Aorta (tissue), 5 donors: Measurements from ENCODE around the gene AXIN1. TPM values are rescaled to one million over a fixed set of nuclear protein-coding genes. Genes with fewer than 3 reads are reported as not detected.

ENCODE experiments used
- ATAC-seq: fragments of 200-7000 bp; cut with Tn5 transposase; one replicate; pipeline ENCODE4 v1.9.1; 2022; ENCODE audit warnings: moderate library complexity; ENCODE audit not compliant: low FRiP score
- DNase-seq, 2 donors: peaks; one replicate each; pipeline ENCODE4 v3.0.0-alpha.2; 2020
- H3K27ac ChIP-seq, 2 donors: one replicate each; pipeline ENCODE4 v1.5.1; 2013; ENCODE audit warnings: low read length in 2 of 2, mild to moderate bottlenecking in 2 of 2, moderate library complexity in 2 of 2, control low read depth in 1 of 2, inconsistent platforms in 1 of 2, low read depth in 1 of 2
- H3K27me3 ChIP-seq, 2 donors: one replicate each; pipeline ENCODE4 v1.6.1; 2013; ENCODE audit warnings: control low read depth in 1 of 2, low read length in 1 of 2, mild to moderate bottlenecking in 1 of 2, moderate library complexity in 1 of 2; ENCODE audit not compliant: insufficient read depth in 2 of 2, control insufficient read depth in 1 of 2
- H3K36me3 ChIP-seq, 2 donors: one replicate each; pipeline ENCODE4 v1.6.1; 2013; ENCODE audit warnings: control low read depth in 1 of 2, low read length in 1 of 2, mild to moderate bottlenecking in 1 of 2; ENCODE audit not compliant: insufficient read depth in 2 of 2, control insufficient read depth in 1 of 2
- H3K4me1 ChIP-seq, 2 donors: one replicate each; pipeline ENCODE4 v1.6.1; 2013; ENCODE audit warnings: low read length in 2 of 2, control low read depth in 1 of 2, mild to moderate bottlenecking in 1 of 2, moderate library complexity in 1 of 2; ENCODE audit not compliant: insufficient read depth in 2 of 2, control insufficient read depth in 1 of 2
- H3K4me3 ChIP-seq, 2 donors: one replicate each; pipeline ENCODE4 v1.5.1; 2013; ENCODE audit warnings: low read length in 2 of 2, control low read depth in 1 of 2, mild to moderate bottlenecking in 1 of 2
- H3K9me3 ChIP-seq: one replicate; pipeline ENCODE4 v1.6.1; 2013; ENCODE audit warnings: mild to moderate bottlenecking, low read length; ENCODE audit not compliant: control insufficient read depth
- WGBS, 2 donors: extraction: QIAGEN DNeasy Blood & Tissue Kit; methylation state at CpG; one replicate each; pipeline ENCODE4 v1.1.7; 2013; 5-methylcytosine and 5-hydroxymethylcytosine counted together
- intact Hi-C, 2 donors: fragments of 100-400 bp; cut with DNase I; formaldehyde crosslinking; loops; one replicate each; pipeline versions ENCODE4 v1.14.2 to v1.15.0; 2022
- polyA plus RNA-seq, 2 donors: library from polyadenylated mRNA; stranded (reverse); fragments of 200-250 nt; gene quantifications; one replicate each; pipeline ENCODE4 v1.2.3, GENCODE V29; 2013
- total RNA-seq, 2 donors: library from RNA; stranded (reverse); fragmentation: NEBNext Ultra II Directional; extraction: Animal tissue kit (Norgen Biotek cat#: 25700); gene quantifications; one replicate each; pipeline ENCODE4 v1.2.1, GENCODE V29; 2021
- donor health status: healthy with polysubstance abuse.
- donor health status: Bipolar disorder and iron deficiency.
- donor health status: DM: no; HTN: no; CAD: no.
- donor health status: DM: no; HTN: no; CAD: no.
- donor health status: DM: yes; HTN: yes; CAD: no.

Gene AXIN1
- total and polyA plus RNA-seq, 4 donors: 9.1 to 19.8 (median 15.6) TPM

GRCh38 chr16:383326-384051 lies 31.0 kb upstream of the AXIN1 start:
- Histone ChIP-seq H3K36me3 (no peaks in the 10 kb centered on the region), H3K9me3 (no peaks in the 10 kb centered on the region), H3K27ac (no peak overlapping the region), H3K27me3 (no peaks in the 10 kb centered on the region), H3K4me3 (no peak overlapping the region), H3K4me1 (no peaks in the 10 kb centered on the region)
- ATAC-seq (no peak), DNase-seq (peak in 1 of 2 donors; percentile 50)
- WGBS, 2 donors: 74 to 78% methylated on average over 33 of the region's 33 CpGs
- intact Hi-C loops: no loop called here

- intact Hi-C loops: no loop called here
- Histone ChIP-seq H3K4me3 (peak within 1 kb of the TSS; percentile 60 to 91), H3K36me3 (peaks cover 0 to 3% of the 10 kb centered on the region in 2 donors), H3K9me3 (no peaks in the 10 kb centered on the region), H3K27me3 (no peaks in the 10 kb centered on the region), H3K4me1 (no peaks in the 10 kb centered on the region), H3K27ac (no peak within 1 kb of the TSS)
- 1 to 2% methylated on average over 66 to 123 of the region's 123 CpGs for WGBS, 2 donors
- DNase-seq (peak; percentile 63 to 87), ATAC-seq (peak; percentile 78)
Measured at GRCh38 chr16:381789-382717, 29.5 kb upstream of the AXIN1 start, which contains the start of gene PGAP6. Gene PGAP6 (minus strand): TSS chr16:381978. CDS start chr16:381821, 157 bp downstream.

DNA sequence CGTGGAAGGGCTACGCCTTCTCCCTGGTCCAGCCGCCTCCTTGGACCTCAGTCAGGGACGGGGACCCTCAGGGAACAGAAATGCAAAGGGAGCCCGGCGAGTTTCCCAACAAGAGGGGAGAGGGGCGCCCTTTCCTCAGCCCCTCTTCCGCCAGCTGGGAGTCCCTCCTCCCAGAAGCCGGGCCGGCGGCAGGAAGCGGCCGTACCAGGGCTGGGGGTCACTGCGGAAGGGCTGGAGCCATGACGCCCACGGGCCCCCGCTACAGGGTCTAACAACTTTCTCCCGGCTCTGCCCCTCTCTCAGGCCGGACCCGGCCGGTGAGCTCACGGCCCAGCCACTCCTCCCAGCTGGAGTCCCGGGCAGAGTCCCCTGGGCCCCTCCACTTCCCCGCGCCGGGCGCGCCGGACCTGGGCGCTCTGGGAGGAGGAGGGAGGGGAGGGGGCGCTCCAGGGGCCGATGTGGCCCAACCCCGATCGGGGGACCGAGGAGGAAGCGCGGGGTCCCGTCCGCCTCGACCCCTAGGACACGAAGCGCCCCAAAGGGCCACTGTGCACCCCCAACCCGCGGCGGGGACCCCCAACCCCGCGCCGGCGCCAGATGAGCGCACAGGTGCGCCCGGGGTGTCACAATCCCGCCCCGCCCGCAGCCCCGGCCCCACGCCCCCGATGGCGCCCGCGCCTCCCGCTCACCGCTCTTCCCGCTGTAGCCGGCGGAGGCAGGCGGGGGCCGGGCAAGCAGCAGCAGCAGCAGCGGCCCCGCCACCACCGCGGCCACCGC lies 28.7 kb upstream of the AXIN1 start:
- ATAC-seq: peak; percentile 17
- intact Hi-C loops: no loop called here
- peaks cover 0 to 3% of the 10 kb centered on the region in 2 donors for H3K36me3 ChIP-seq
- no peaks in the 10 kb centered on the region for H3K4me1 ChIP-seq
- H3K27ac ChIP-seq: no peak overlapping the region
- H3K27me3 ChIP-seq: no peaks in the 10 kb centered on the region
- DNase-seq: peak in 1 of 2 donors; percentile 82
- 0 to 1% methylated on average over 52 to 73 of the region's 73 CpGs for WGBS, 2 donors
- H3K9me3 ChIP-seq: no peaks in the 10 kb centered on the region
- peak overlapping the region; percentile 60 to 91 for H3K4me3 ChIP-seq

DNA sequence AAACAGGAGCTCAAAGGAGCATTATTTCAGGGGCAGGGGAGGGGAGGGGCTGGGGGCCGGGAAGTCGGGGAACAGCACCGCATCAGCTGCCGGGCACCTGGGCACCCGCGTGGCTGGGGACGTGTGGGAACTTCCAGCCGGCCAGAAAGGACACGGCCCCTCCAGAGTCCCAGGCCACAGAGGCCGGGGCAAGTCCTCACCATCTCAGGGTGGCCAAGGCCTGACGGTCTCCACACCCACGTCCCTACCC lies 28.2 kb upstream of the AXIN1 start:
- peak; percentile 4 for ATAC-seq

DNA sequence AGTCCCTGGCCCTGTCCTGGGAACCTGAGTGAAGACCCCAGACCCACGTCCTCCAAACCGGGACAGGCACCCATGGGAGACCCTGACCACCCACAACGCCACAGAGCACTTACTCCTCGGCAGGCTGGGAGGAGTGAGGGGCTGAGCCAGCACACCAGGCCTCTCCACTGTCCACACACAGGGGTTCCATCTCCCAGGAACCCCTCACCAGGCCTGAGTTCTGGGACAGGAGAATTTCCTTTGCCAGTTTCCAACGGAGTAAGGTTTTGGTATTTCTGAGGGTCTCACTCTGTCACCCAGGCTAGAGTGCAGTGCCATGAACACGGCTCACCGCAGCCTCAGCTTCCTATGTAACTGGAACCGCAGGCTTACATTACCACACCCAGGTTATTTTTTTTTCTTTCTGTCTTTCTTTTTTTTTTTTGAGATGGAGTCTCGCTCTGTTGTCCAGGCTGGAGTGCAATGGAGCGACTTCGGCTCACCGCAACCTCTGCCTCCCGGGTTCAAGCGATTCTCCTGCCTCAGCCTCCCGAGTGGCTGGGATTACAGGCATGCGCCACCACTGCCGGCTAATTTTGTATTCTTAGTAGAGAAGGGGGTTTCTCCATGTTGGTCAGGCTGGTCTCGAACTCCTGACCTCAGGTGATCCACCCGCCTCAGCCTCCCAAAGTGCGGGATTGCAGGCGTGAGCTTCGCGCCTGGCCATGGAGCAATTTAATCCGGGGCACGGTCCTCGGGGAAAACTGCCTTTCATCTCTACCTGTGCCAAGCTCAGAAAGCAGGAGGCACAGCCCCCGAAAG lies 27.6 kb upstream of the AXIN1 start:
- Histone ChIP-seq H3K27me3 (no peaks in the 10 kb centered on the region), H3K4me3 (no peak overlapping the region), H3K36me3 (peaks cover 0 to 3% of the 10 kb centered on the region in 2 donors), H3K4me1 (no peaks in the 10 kb centered on the region), H3K27ac (no peak overlapping the region), H3K9me3 (no peaks in the 10 kb centered on the region)
- intact Hi-C loops: no loop called here
- WGBS, 2 donors: 79 to 81% methylated on average over 27 of the region's 27 CpGs
- DNase-seq: no peak
- no peak for ATAC-seq

More for the DNA sequence above, 28.2 kb upstream of the AXIN1 start:
- intact Hi-C loops: no loop called here
- H3K36me3 ChIP-seq: peaks cover 0 to 3% of the 10 kb centered on the region in 2 donors
- H3K9me3 ChIP-seq: no peaks in the 10 kb centered on the region
- no peaks in the 10 kb centered on the region for H3K27me3 ChIP-seq
- 2 to 3% methylated on average over 12 of the region's 12 CpGs for WGBS, 2 donors
- DNase-seq: no peak
- H3K27ac ChIP-seq: no peak overlapping the region
- H3K4me1 ChIP-seq: no peaks in the 10 kb centered on the region
- H3K4me3 ChIP-seq: peak overlapping the region in 1 of 2 donors; percentile 60

DNA sequence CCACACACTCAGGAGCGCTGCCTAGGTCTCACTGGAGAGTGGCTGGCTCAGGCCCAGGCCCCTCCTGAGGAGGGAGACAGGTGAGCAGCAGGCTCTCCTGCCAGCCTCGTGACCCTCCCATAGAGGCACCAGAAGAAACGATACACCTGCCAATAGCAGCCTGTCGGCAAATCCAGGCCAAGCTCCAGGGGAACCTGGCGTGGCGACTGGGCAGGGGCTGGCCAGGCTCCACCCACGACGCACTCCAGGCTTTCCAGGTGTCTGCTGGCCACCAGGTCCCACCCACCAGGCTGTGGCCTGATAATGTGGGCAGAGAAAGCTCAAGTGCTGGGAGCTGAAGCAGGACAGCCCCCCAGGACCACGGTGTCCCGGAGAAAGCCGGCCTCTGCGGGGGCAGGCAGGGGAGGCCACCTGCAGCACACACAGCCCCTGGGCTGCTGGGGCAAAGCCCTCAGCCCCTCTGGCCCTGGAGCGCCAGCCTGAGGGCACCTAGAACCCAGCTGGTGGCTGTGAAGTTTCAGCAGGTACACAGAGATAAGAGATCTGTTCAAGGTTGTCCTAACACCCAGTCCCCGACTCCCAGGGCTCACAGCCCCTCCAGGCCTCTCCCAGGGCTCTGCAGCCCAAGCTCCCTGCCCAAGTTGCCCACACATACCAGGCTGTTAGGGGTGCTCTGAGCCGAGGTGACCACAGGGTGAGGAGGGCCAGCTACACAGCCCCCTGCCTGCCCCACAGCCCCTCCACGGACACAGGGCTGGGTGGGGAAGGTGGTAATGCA lies 26.8 kb upstream of the AXIN1 start:
- no peaks in the 10 kb centered on the region for H3K4me1 ChIP-seq
- ATAC-seq (no peak), DNase-seq (no peak)
- peaks cover 0 to 5% of the 10 kb centered on the region in 2 donors for H3K36me3 ChIP-seq
- WGBS, 2 donors: 85 to 87% methylated on average over 16 of the region's 16 CpGs
- H3K9me3 ChIP-seq: no peaks in the 10 kb centered on the region
- intact Hi-C loops: no loop called here
- H3K27me3 ChIP-seq: no peaks in the 10 kb centered on the region
- H3K27ac ChIP-seq: no peak overlapping the region
- H3K4me3 ChIP-seq: no peak overlapping the region

DNA sequence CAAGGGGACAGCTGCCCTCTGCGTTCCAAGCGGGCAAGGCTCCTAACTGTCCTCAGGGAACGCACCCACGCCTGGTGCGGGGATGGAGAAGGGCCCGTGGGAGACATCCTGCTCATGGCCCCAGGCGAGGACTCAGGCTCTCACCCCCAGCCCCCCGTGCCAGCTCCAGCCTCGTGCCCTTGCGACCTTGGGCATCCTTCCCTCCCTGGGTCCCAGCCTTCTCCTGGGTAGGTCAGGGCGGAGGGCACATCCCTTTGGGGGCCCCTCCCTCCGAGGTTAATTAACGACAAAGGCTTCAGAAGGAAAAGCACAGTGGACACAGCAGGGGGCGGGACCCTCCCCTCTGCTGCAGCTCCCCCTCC lies 26.3 kb upstream of the AXIN1 start:
- peaks cover 0 to 7% of the 10 kb centered on the region in 2 donors for H3K36me3 ChIP-seq
- H3K9me3 ChIP-seq: no peaks in the 10 kb centered on the region
- H3K4me1 ChIP-seq: no peaks in the 10 kb centered on the region
- ATAC-seq (no peak), DNase-seq (no peak)
- intact Hi-C loops: no loop called here
- no peak overlapping the region for H3K27ac ChIP-seq
- H3K4me3 ChIP-seq: no peak overlapping the region
- H3K27me3 ChIP-seq: no peaks in the 10 kb centered on the region
- 76 to 79% methylated on average over 14 of the region's 14 CpGs for WGBS, 2 donors
